ENCODE measurements around the gene MEF2B. TPM values are rescaled to one million over a fixed set of nuclear protein-coding genes. Genes with fewer than 3 reads are reported as not detected.
"Not testable (repeated sequence)": the region's sequence is repeated elsewhere in the genome, so short reads cannot be mapped to it uniquely, and the experiment has no call there.

The MEF2B gene
- total RNA-seq, 1 donor from 2014 or later = 1.5 TPM

DNA sequence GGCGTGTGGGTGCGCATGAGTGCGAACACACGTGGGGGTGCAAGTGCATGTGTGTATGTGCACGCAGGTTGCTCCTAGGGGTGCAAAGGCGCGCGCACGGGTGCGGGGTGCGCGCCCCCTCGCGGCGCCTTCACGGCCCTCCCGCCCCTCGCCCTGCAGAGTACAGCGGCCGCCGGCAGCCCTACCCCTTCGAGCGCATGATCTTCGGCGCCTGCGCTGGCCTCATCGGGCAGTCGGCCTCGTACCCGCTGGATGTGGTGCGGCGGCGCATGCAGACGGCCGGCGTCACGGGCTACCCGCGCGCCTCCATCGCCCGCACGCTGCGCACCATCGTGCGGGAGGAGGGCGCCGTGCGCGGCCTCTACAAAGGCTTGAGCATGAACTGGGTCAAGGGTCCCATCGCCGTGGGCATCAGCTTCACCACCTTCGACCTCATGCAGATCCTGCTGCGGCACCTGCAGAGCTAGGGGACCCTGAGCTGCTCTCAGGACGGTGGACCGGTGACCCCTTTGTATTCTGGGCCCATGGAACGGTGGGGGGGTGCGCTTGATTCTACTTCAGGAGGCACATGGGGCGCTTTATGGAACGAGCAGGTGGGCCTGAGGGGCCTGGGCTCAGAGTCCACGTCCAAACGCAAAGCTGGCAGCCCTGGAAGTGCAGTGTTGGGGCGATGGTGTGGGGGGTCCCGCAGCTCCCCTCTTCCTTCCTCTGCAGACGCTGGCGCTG lies 59.5 kb downstream of the MEF2B start:
- peak; percentile 54 for TF ChIP-seq CTCF (conservative IDR thresholded peaks at IDR 0.05)
- peak overlapping the region; percentile 38 for H3K4me3 Mint-ChIP-seq
- no peak overlapping the region for H3K27ac Mint-ChIP-seq (ENCODE audit: unreplicated experiment)

GRCh38 chr19:19109601-19110000 lies 60.5 kb downstream of the MEF2B start:
- H3K9me3 Mint-ChIP-seq = no peaks in the 10 kb centered on the region
- peak overlapping the region; percentile 60 for H3K4me3 Mint-ChIP-seq
- H3K4me1 Mint-ChIP-seq = peaks cover 41% of the 10 kb centered on the region
- no peak for DNase-seq (ENCODE audit: low read depth, low spot score)
- no peak for TF ChIP-seq CTCF (conservative IDR thresholded peaks at IDR 0.05)
- no peaks in the 10 kb centered on the region for H3K36me3 Mint-ChIP-seq (ENCODE audit: low read depth)
- no peak overlapping the region for H3K27ac Mint-ChIP-seq (ENCODE audit: unreplicated experiment)
- H3K27me3 Mint-ChIP-seq (ENCODE audit: low read depth) = peaks cover 3% of the 10 kb centered on the region

More for the DNA sequence above, 59.5 kb downstream of the MEF2B start:
- peaks cover 3% of the 10 kb centered on the region for H3K27me3 Mint-ChIP-seq (ENCODE audit: low read depth)
- peaks cover 33% of the 10 kb centered on the region for H3K4me1 Mint-ChIP-seq
- no peaks in the 10 kb centered on the region for H3K36me3 Mint-ChIP-seq (ENCODE audit: low read depth)
- peak; percentile 52 for DNase-seq (ENCODE audit: low read depth, low spot score)
- H3K9me3 Mint-ChIP-seq = no peaks in the 10 kb centered on the region

GRCh38 chr19:19107654-19108053 lies 62.4 kb downstream of the MEF2B start:
- H3K4me3 Mint-ChIP-seq = no peak overlapping the region
- no peak for DNase-seq (ENCODE audit: low read depth, low spot score)
- H3K36me3 Mint-ChIP-seq (ENCODE audit: low read depth) = no peaks in the 10 kb centered on the region
- no peaks in the 10 kb centered on the region for H3K9me3 Mint-ChIP-seq
- H3K4me1 Mint-ChIP-seq = peaks cover 27% of the 10 kb centered on the region
- no peak for TF ChIP-seq CTCF (conservative IDR thresholded peaks at IDR 0.05)
- H3K27ac Mint-ChIP-seq (ENCODE audit: unreplicated experiment) = no peak overlapping the region
- no peaks in the 10 kb centered on the region for H3K27me3 Mint-ChIP-seq (ENCODE audit: low read depth)

DNA sequence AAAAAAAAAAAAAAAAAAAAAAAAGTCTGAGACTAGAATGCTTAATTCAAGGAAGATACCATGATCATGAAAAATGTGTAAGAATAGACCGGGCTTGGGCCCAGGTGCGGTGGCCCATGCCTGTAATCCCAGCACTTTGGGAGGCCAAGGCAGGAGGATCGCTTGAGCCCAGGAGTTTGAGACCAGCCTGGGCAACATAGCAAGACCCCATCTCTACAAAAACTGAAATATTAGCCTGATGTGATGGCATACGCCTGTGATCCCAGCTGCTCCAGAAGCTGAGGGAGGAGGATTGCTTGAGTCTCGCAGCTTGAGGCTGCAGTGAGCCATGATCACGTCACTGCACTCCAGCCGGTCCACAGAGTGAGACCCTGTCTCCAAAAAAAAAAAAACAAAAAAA lies 63.1 kb downstream of the MEF2B start:
- H3K27ac Mint-ChIP-seq (ENCODE audit: unreplicated experiment); H3K27me3 Mint-ChIP-seq (ENCODE audit: low read depth); H3K9me3 Mint-ChIP-seq; H3K36me3 Mint-ChIP-seq (ENCODE audit: low read depth); H3K4me3 Mint-ChIP-seq; DNase-seq (ENCODE audit: low read depth, low spot score): not testable (repeated sequence)
- peaks cover 22% of the 10 kb centered on the region for H3K4me1 Mint-ChIP-seq

DNA sequence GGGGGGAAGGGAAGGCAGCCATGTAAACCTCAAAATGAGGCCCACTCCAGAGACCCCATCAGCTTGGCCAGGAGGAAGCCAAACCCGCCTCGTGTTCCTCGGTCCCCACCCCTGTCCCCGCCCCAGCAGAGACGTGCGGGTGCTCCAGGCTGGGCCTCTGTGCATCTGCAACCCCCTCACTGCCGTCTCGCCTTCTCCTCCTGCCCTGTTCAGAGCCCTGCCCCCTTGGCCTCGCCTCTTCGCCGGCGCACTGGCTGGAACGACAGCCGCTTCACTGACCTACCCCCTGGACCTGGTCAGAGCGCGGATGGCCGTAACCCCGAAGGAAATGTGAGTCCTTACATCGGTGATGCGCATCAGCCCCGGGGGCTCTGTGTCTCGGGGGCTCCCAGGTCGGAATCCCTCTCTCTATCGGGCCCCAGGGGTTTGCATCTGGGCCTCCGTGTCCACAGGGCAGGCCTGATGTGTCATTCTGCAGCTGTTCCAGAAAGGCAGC lies 64.0 kb downstream of the MEF2B start:
- peaks cover 21% of the 10 kb centered on the region for H3K4me1 Mint-ChIP-seq
- peak; percentile 41 for DNase-seq (ENCODE audit: low read depth, low spot score)
- no peaks in the 10 kb centered on the region for H3K27me3 Mint-ChIP-seq (ENCODE audit: low read depth)
- H3K9me3 Mint-ChIP-seq = no peaks in the 10 kb centered on the region
- no peak for TF ChIP-seq CTCF (conservative IDR thresholded peaks at IDR 0.05)
- H3K4me3 Mint-ChIP-seq = peak overlapping the region; percentile 88
- peak overlapping the region; percentile 98 for H3K27ac Mint-ChIP-seq (ENCODE audit: unreplicated experiment)
- H3K36me3 Mint-ChIP-seq (ENCODE audit: low read depth) = no peaks in the 10 kb centered on the region

DNA sequence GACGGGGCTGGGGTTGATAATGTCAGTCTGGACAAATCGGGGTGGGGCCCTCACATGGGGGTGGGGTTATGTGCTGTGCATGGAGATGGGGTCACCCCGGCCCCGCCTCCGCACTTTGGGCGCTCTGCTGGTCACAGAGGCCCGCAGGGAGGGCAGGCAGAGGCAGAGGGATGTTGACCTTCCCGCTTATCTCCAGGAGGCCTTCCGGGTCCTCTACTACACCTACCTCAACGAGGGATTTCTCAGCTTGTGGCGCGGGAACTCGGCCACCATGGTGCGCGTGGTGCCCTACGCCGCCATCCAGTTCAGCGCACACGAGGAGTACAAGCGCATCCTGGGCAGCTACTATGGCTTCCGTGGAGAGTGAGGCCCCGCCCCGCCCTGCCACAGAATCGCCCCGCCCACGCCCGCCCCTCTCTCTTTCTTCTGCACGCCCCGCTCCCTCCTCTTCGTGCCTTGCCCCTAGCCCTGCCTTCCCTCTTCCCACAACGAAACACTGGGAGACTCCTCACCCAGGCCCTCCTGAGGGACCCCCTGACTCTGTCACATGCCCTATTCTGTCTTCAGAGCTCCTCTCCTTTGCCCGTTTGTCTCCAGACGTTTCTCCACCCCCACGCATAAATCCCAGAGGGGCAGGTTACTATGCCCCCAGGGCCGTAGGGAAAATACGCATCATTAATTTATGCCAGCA lies 64.6 kb downstream of the MEF2B start:
- Mint-ChIP-seq H3K4me1 (peaks cover 21% of the 10 kb centered on the region), H3K4me3 (peak overlapping the region; percentile 88), H3K36me3 (ENCODE audit: low read depth) (no peaks in the 10 kb centered on the region), H3K27ac (ENCODE audit: unreplicated experiment) (peak overlapping the region; percentile 98), H3K27me3 (ENCODE audit: low read depth) (no peaks in the 10 kb centered on the region), H3K9me3 (no peaks in the 10 kb centered on the region)
- peak; percentile 74 for DNase-seq (ENCODE audit: low read depth, low spot score)
- no peak for TF ChIP-seq CTCF (conservative IDR thresholded peaks at IDR 0.05)
